Activated CD8-positive, alpha-beta memory T cell treated with anti-CD3 and anti-CD28 coated beads for 4 hours (primary cell): Measurements from ENCODE around the gene HMGCLL1.

Experiments used
- DNase-seq, 2 donors: peaks; one replicate each; pipeline ENCODE4 v3.0.0-alpha.2; 2020; ENCODE audit warnings: low read depth in 2 of 2

The HMGCLL1 gene

GRCh38 chr6:55578537-55579363, at the start of gene HMGCLL1:
TSS of gene HMGCLL1 (minus strand) at chr6:55579192. CDS start at chr6:55579055, 137 bp downstream.
- DNase-seq, result no peak

- DNase-seq, result no peak
Measured at GRCh38 chr6:55621993-55622392, 43.0 kb upstream of the HMGCLL1 start.

DNA sequence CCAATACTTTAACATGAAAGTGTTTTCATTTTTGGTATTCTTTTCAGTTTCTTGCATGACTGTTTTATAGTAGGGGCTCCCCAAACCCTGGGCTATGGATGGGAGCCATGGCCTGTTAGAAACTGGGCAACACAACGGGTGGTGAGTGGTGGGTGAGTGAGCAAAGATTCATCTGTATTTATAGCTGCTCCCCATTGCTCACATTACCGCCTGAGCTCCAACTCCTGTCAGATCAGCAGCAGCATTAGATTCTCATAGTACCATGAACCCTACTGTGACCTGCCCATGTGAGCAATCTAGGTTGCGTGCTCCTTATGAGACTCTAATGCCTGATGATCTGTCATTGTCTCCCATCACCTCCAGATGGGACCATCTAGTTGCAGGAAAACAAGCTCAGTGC, 42.3 kb upstream of the HMGCLL1 start:
- no peak for DNase-seq

DNA sequence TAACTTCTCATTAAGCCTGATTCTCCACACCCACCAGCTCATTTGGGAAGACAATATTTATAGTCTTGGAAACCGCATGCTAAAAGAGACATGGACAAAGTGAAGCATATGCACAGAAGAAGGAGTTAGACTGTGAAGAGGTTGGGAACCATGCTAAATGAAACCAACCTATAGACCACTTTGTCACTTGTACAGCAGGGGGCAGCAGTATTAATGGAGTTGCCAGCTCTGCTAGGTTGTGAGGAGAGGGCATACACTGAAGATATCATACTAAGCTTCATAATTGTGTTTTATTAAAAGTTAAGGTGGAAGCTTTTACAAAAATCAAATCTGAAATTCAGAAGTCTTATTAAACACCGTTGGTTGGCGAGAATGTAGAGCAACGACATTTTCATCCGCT, 38.3 kb upstream of the HMGCLL1 start:
- DNase-seq, result no peak

DNA sequence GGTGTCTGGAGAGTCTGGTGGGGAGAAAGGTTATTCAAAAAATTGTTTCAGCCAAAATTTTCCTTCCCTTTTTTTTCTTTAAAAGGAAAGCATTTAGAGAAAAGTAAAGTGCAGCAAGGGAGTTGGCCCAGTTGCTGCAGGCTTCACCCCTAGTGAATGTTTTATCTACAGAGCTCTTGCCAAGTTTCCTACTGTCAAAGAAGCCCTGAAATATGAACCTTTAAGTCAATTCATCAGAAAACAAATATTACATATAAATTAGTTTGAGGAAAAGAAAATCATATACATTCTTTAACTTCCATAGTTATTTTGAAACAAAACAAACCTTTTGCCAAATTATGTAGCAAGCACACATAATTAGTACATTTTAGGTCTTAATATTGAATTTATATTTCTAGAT, 25.0 kb upstream of the HMGCLL1 start:
- DNase-seq, result no peak

DNA sequence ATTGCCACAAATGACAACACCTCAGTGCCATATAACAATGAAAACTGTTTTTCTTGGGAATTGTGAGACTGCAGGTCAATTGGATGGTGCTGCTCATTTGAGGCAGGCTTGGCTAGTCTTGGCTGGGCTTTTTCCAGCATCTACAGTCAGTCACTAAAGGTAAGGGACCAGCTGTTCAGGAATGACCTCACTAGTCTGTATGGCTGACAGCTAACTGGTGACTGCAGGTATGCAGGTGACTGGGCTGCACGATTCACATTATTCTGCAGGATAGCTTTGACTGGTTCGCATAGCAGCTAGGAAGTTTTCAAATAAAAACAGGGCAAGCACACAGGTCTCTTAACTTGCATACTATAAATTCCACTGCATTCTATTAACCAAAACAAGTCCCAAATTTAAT, 22.1 kb upstream of the HMGCLL1 start:
- DNase-seq, result no peak

DNA sequence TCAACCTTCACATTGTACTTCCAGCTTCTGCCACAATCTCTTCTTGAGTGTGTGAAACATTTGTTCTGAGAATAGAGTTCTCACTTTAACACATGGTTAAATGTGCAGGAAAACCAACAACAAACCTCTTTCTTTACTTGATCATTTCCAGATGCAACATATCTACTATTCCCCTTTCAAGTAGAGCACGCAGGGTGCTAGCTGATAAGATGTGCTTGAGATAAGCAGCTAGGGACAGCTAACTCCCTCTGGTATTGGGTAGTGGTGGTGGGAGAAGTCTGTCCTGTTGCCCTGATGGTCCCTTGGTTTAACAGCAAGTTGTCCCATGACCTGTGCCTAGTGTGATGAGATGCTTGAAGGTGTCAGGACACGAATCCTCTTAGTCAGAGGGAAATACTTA, 15.4 kb upstream of the HMGCLL1 start:
- DNase-seq, result no peak

- DNase-seq, result no peak
Measured at GRCh38 chr6:55584654-55585354, 5.8 kb upstream of the HMGCLL1 start.

- DNase-seq, result no peak
Measured at GRCh38 chr6:55576811-55577210, 2.2 kb downstream of the HMGCLL1 start.

DNA sequence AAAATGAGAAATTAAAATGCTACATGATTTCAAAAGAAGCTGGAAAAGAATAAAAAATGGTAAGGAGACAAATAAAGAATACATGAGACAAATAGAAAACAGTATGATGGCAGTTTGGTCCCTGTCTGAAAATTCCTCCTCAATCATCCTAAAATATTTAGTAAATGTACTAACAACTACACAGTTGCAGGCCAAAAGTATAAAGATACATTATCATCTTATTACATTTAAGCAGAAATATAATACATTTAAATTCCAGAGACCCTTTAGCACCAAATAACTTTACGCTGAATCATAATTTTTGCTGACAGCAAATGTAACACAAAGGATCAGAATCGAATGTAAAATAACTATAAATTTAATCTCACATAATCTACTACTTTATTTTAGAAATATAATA, 4.4 kb downstream of the HMGCLL1 start:
- DNase-seq, result no peak

- DNase-seq, result no peak
Measured at GRCh38 chr6:55569638-55570037, 9.4 kb downstream of the HMGCLL1 start.

- no peak for DNase-seq
Measured at GRCh38 chr6:55568808-55569439, 10.1 kb downstream of the HMGCLL1 start.

DNA sequence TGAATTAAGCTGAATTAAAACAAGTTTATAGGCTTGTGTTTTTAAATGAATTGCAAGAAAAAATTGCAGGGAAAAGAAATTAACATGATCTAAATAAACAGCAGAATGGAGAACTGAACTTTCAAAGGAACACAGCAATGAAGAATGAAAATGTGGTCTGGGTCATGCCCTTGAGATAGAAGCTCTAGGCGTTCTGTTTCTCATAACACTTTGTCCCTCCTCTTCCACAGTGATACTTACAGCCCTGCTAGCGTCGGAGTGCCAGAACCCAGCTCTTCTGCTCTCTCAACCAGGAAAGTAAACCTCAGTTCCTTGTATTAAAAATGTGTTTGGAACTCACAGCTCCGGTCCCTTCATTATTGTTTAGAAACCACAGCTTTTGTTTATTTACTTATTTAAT, 11.4 kb downstream of the HMGCLL1 start:
- DNase-seq, result no peak

GRCh38 chr6:55566036-55566710, 12.8 kb downstream of the HMGCLL1 start:
- DNase-seq, result no peak

DNA sequence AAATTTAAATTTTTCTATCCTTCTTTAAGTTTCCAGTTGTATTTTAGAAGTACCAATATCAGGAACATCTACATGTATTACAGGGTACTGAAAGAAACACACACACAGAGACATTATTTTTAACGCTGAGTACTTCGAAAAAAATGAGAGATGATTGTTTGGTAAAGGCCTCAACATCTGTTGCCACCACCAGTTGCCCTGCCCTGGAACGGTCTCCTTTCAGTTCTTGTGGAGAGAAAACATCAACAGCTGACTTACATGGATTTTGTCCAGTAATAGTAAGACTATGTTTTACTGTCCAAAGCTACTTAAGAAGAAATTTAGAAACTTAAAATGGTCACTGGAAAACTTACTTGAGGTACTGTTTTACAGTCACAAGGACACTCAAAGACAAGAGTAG, 16.7 kb downstream of the HMGCLL1 start:
- DNase-seq, result no peak

GRCh38 chr6:55560290-55560885, 18.6 kb downstream of the HMGCLL1 start:
- no peak for DNase-seq

DNA sequence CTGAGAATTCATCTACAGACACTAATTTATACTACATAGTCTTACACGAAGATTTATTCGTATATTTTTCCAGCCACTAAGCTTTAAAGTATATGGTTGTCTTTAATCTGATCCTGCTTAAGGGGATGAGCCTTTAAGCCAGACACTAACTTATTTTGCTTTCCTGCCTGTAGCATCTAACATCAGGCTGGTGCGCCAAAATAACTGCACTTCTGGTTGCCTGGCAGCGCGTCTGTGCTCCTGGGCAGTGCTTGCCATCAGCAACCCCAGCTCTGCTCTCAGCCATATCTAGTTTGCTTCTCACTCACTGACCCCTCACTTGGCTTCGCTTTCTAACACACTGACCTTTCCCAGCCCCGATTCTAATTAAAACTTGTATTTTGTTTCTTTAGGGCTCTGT, 21.8 kb downstream of the HMGCLL1 start:
- DNase-seq, result no peak

DNA sequence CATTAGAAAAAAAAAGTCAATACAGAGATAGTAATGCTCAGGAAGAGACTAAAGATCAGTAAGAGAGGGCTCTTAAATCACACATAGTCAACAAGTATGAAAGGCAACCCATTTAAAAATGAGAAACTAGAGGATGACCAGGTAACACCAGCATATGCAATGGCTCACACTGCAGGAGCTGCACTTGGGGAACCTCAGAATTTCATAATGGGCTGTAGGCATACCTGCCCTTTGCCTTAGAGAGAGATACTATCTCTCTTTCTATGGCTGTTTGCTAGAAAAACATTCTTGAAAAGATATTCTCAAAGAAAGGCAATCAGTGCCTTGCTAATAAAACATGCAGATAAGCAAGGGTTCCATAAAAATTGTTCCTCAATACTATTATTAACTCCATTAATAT, 33.2 kb downstream of the HMGCLL1 start:
- no peak for DNase-seq

DNA sequence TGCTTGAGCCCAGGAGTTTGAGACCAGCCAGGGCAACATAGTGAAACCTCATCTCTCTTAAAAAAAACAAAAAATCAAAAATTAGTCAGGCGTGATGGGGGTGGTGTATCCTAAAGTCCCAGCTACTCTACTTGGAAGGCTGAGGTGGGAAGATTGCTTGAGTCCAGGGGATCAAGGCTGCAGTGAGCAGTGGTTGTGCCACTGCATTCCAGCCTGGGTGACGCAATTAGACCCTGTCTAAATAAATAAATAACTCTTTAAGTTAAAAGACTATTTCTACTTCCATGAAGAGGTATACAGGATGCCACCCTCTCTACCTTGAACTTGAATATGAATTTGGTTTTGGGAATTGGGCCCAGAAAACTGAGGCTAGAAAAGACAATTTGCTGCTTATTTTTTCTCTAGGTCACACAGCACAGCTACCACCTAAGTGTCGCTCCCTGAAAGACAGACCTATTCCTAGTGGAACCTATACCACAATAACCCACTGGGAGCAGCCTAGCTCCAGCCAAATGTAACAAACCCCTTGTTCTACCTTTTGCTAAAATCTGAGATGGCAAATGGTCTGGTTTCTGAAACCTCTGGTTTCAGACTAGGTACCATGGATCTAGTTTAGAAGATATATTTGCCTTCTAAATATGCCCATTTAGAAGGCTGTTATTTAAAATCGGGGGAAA, 35.2 kb downstream of the HMGCLL1 start:
- no peak for DNase-seq

DNA sequence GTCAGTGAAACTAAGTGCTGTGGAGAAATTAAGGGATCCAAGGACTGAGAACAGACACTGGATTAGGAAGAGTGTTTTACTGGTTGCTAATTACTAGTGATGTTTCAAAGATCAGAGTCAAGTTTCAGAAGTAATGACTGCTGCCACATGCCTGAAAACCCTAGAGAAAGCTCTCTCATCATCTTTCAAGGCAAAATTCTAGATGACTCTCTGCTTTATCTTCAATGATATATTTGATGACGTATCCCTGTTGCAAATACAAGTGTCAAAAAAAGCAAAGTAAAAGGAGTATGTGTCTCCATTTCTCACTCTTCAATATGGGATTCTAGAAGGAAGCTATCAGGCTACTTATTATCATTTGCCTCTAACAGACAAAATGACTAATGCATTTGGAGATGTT, 38.0 kb downstream of the HMGCLL1 start:
- DNase-seq, result no peak

GRCh38 chr6:55536391-55536956, 42.5 kb downstream of the HMGCLL1 start:
- no peak for DNase-seq
